Measurements from ENCODE around the gene FOXL1.

FOXL1 gene

DNA sequence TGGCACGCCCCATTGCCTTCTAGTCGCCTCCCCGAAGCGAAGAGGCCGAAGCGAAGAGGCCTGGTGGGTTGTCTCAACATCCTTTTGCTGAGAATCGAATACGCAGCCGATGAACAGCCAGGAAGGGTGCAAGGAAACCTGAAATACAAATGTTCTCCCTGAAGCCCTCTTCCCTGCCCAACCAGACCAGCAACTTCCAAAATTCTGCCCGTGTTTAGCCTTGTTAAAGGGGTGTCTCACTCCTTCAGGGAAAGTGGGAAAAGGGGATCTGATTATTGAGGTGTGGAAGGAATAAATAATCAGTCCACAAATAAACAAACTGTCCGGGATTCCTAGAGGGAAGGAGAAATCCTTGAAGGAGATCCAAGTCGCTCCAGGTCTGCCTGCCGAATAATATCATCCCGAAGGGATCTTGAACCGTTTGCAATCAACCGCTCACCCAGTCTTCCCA is 13.1 kb upstream of the FOXL1 start:
- H3K18ac ChIP-seq (ENCODE audit: low read length): no peak overlapping the region
- no peak overlapping the region for H4K8ac ChIP-seq (ENCODE audit: low read depth, low read length)
- no peak overlapping the region for H4K5ac ChIP-seq (ENCODE audit: low read length)
- no CpG with 5 or more reads among the region's 16 CpGs for WGBS (ENCODE audit: extremely low coverage, insufficient coverage, low lambda C conversion rate)
- H3K4me1 ChIP-seq (ENCODE audit: control insufficient read depth, low read depth, low read length): peaks cover 3% of the 10 kb centered on the region
- peaks cover 49% of the 10 kb centered on the region for H3K27me3 ChIP-seq (ENCODE audit: insufficient read depth, low read length, poor library complexity)
- H3K4ac ChIP-seq (ENCODE audit: low read depth, low read length): no peak overlapping the region
- no peaks in the 10 kb centered on the region for H3K79me2 ChIP-seq (ENCODE audit: control insufficient read depth, insufficient read depth, low read length)
- no peak overlapping the region for H2BK5ac ChIP-seq (ENCODE audit: low read length)
- peak; percentile 20 for DNase-seq
- H3K9ac ChIP-seq (ENCODE audit: low read length): no peak overlapping the region
- H2AK5ac ChIP-seq (ENCODE audit: low read length): no peak overlapping the region
- no peak overlapping the region for H3K4me3 ChIP-seq (ENCODE audit: low read length)
- peak overlapping the region; percentile 50 for H3K4me2 ChIP-seq (ENCODE audit: low read length)
- no peak overlapping the region for H2BK120ac ChIP-seq (ENCODE audit: low read depth, low read length)
- H3K56ac ChIP-seq (ENCODE audit: low read length): peak overlapping the region; percentile 42
- no peak overlapping the region for H2BK15ac ChIP-seq (replicated peaks; ENCODE audit: low read depth)
- H3K27ac ChIP-seq (ENCODE audit: low read depth, low read length): no peak overlapping the region
- no peaks in the 10 kb centered on the region for H3K79me1 ChIP-seq (ENCODE audit: low read length)
- H3K23ac ChIP-seq (ENCODE audit: low read length): peak overlapping the region; percentile 80
- H3K36me3 ChIP-seq (ENCODE audit: control insufficient read depth, insufficient read depth, low read length): no peaks in the 10 kb centered on the region

DNA sequence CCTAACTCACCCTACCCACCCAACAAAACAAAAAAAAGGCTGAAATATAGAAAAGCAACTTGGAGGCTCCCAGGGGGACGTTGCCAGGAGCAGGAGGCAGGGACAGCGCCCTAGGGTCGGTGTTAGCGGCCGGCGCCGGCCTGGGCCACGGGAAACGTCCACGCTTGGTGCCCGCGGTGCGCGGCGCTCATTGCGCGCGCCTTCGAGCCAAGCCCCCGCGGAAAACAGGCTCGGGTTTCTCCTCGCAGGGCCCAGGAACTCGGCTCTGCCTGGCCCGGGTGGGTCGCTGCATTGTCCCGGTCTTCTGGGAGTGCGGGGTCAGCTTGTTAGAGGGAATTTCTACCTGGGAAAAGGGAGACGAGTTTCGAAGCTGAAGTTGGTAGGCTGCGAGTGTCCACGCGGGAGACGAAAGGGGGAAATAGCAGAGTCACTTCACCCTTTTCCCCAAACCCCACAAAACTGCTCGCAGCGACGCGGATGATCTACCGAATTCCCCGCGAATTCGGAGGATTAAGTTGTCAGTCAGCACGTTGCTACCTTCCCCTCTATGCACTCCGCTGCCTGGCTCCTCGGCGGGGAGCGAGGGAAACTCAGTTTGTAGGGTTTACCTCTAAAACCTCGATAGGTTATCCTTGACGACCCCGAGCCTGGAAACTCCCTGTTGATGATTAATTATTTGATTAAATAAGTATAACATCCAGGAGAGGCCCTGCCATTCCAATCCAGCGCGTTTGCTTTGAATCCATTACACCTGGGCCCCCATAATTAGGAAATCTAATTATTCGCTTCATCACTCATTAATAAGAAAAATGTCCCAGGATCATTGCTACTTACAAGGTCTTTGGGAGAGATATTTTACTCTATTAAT is 12.5 kb upstream of the FOXL1 start:
- no peak overlapping the region for H3K27ac ChIP-seq (ENCODE audit: low read depth, low read length)
- no peak overlapping the region for H3K4me3 ChIP-seq (ENCODE audit: low read length)
- H2BK120ac ChIP-seq (ENCODE audit: low read depth, low read length): no peak overlapping the region
- peak; percentile 34 for DNase-seq
- H2BK15ac ChIP-seq (replicated peaks; ENCODE audit: low read depth): no peak overlapping the region
- WGBS (ENCODE audit: extremely low coverage, insufficient coverage, low lambda C conversion rate): no CpG with 5 or more reads among the region's 53 CpGs
- peak overlapping the region; percentile 80 for H3K23ac ChIP-seq (ENCODE audit: low read length)
- H3K18ac ChIP-seq (ENCODE audit: low read length): no peak overlapping the region
- no peak overlapping the region for H3K4ac ChIP-seq (ENCODE audit: low read depth, low read length)
- no peaks in the 10 kb centered on the region for H3K36me3 ChIP-seq (ENCODE audit: control insufficient read depth, insufficient read depth, low read length)
- no peak overlapping the region for H2BK5ac ChIP-seq (ENCODE audit: low read length)
- peaks cover 7% of the 10 kb centered on the region for H3K4me1 ChIP-seq (ENCODE audit: control insufficient read depth, low read depth, low read length)
- no peak overlapping the region for H2AK5ac ChIP-seq (ENCODE audit: low read length)
- peaks cover 55% of the 10 kb centered on the region for H3K27me3 ChIP-seq (ENCODE audit: insufficient read depth, low read length, poor library complexity)
- no peaks in the 10 kb centered on the region for H3K79me1 ChIP-seq (ENCODE audit: low read length)
- H3K9ac ChIP-seq (ENCODE audit: low read length): peak overlapping the region; percentile 28
- peak overlapping the region; percentile 42 for H3K56ac ChIP-seq (ENCODE audit: low read length)
- H4K8ac ChIP-seq (ENCODE audit: low read depth, low read length): no peak overlapping the region
- no peaks in the 10 kb centered on the region for H3K79me2 ChIP-seq (ENCODE audit: control insufficient read depth, insufficient read depth, low read length)
- peak overlapping the region; percentile 50 for H3K4me2 ChIP-seq (ENCODE audit: low read length)
- no peak overlapping the region for H4K5ac ChIP-seq (ENCODE audit: low read length)

DNA sequence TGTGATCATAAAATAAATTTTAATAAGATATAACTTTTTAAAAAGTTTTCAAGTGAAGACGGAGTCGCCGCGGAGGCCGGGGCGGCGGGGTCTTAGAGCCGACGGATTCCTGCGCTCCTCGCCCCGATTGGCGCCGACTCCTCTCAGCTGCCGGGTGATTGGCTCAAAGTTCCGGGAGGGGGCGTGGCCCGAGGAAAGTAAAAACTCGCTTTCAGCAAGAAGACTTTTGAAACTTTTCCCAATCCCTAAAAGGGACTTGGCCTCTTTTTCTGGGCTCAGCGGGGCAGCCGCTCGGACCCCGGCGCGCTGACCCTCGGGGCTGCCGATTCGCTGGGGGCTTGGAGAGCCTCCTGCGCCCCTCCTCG is 11.8 kb upstream of the FOXL1 start, which contains the start of gene FOXC2:
FOXC2 (plus strand) TSS at position 229 of the 365 bp plus-strand sequence. CDS start 507 bp downstream, outside the sequence.
- peak within 1 kb of the TSS; percentile 19 for H3K4me3 ChIP-seq (ENCODE audit: low read length)
- DNase-seq: peak; percentile 95
- peak within 1 kb of the TSS; percentile 70 for H3K56ac ChIP-seq (ENCODE audit: low read length)
- peaks cover 9% of the 10 kb centered on the region for H3K4me1 ChIP-seq (ENCODE audit: control insufficient read depth, low read depth, low read length)
- peak within 1 kb of the TSS; percentile 36 for H3K9ac ChIP-seq (ENCODE audit: low read length)
- no peaks in the 10 kb centered on the region for H3K79me2 ChIP-seq (ENCODE audit: control insufficient read depth, insufficient read depth, low read length)
- no peak within 1 kb of the TSS for H4K5ac ChIP-seq (ENCODE audit: low read length)
- H3K36me3 ChIP-seq (ENCODE audit: control insufficient read depth, insufficient read depth, low read length): no peaks in the 10 kb centered on the region
- no peak within 1 kb of the TSS for H2BK15ac ChIP-seq (replicated peaks; ENCODE audit: low read depth)
- no peak within 1 kb of the TSS for H2BK5ac ChIP-seq (ENCODE audit: low read length)
- H3K18ac ChIP-seq (ENCODE audit: low read length): no peak within 1 kb of the TSS
- no peak within 1 kb of the TSS for H4K8ac ChIP-seq (ENCODE audit: low read depth, low read length)
- H2BK120ac ChIP-seq (ENCODE audit: low read depth, low read length): no peak within 1 kb of the TSS
- H3K27ac ChIP-seq (ENCODE audit: low read depth, low read length): no peak within 1 kb of the TSS
- H3K4me2 ChIP-seq (ENCODE audit: low read length): peak within 1 kb of the TSS; percentile 83
- H3K23ac ChIP-seq (ENCODE audit: low read length): no peak within 1 kb of the TSS
- H2AK5ac ChIP-seq (ENCODE audit: low read length): no peak within 1 kb of the TSS
- WGBS (ENCODE audit: extremely low coverage, insufficient coverage, low lambda C conversion rate): no CpG with 5 or more reads among the region's 30 CpGs
- peaks cover 62% of the 10 kb centered on the region for H3K27me3 ChIP-seq (ENCODE audit: insufficient read depth, low read length, poor library complexity)
- H3K4ac ChIP-seq (ENCODE audit: low read depth, low read length): no peak within 1 kb of the TSS
- H3K79me1 ChIP-seq (ENCODE audit: low read length): no peaks in the 10 kb centered on the region

DNA sequence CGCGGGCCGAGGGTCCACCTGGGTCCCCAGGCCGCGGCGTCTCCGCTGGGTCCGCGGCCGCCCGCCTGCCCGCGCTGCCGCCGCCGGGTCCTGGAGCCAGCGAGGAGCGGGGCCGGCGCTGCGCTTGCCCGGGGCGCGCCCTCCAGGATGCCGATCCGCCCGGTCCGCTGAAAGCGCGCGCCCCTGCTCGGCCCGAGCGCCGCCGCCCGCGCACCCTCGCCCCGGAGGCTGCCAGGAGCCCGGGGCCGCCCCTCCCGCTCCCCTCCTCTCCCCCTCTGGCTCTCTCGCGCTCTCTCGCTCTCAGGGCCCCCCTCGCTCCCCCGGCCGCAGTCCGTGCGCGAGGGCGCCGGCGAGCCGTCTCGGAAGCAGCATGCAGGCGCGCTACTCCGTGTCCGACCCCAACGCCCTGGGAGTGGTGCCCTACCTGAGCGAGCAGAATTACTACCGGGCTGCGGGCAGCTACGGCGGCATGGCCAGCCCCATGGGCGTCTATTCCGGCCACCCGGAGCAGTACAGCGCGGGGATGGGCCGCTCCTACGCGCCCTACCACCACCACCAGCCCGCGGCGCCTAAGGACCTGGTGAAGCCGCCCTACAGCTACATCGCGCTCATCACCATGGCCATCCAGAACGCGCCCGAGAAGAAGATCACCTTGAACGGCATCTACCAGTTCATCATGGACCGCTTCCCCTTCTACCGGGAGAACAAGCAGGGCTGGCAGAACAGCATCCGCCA is 11.2 kb upstream of the FOXL1 start:
- Histone ChIP-seq H3K4me2 (ENCODE audit: low read length) (peak overlapping the region; percentile 83), H2BK120ac (ENCODE audit: low read depth, low read length) (no peak overlapping the region), H3K23ac (ENCODE audit: low read length) (no peak overlapping the region), H3K56ac (ENCODE audit: low read length) (peak overlapping the region; percentile 70), H3K18ac (ENCODE audit: low read length) (no peak overlapping the region), H4K8ac (ENCODE audit: low read depth, low read length) (no peak overlapping the region), H3K9ac (ENCODE audit: low read length) (peak overlapping the region; percentile 36), H3K4me1 (ENCODE audit: control insufficient read depth, low read depth, low read length) (peaks cover 9% of the 10 kb centered on the region), H3K4ac (ENCODE audit: low read depth, low read length) (no peak overlapping the region), H3K79me1 (ENCODE audit: low read length) (no peaks in the 10 kb centered on the region), H3K79me2 (ENCODE audit: control insufficient read depth, insufficient read depth, low read length) (no peaks in the 10 kb centered on the region), H3K36me3 (ENCODE audit: control insufficient read depth, insufficient read depth, low read length) (no peaks in the 10 kb centered on the region), H2BK5ac (ENCODE audit: low read length) (no peak overlapping the region), H2BK15ac (replicated peaks; ENCODE audit: low read depth) (no peak overlapping the region), H2AK5ac (ENCODE audit: low read length) (no peak overlapping the region), H3K4me3 (ENCODE audit: low read length) (peak overlapping the region; percentile 19), H3K27me3 (ENCODE audit: insufficient read depth, low read length, poor library complexity) (peaks cover 66% of the 10 kb centered on the region), H4K5ac (ENCODE audit: low read length) (no peak overlapping the region), H3K27ac (ENCODE audit: low read depth, low read length) (no peak overlapping the region)
- DNase-seq: peak; percentile 64
- no CpG with 5 or more reads among the region's 88 CpGs for WGBS (ENCODE audit: extremely low coverage, insufficient coverage, low lambda C conversion rate)

DNA sequence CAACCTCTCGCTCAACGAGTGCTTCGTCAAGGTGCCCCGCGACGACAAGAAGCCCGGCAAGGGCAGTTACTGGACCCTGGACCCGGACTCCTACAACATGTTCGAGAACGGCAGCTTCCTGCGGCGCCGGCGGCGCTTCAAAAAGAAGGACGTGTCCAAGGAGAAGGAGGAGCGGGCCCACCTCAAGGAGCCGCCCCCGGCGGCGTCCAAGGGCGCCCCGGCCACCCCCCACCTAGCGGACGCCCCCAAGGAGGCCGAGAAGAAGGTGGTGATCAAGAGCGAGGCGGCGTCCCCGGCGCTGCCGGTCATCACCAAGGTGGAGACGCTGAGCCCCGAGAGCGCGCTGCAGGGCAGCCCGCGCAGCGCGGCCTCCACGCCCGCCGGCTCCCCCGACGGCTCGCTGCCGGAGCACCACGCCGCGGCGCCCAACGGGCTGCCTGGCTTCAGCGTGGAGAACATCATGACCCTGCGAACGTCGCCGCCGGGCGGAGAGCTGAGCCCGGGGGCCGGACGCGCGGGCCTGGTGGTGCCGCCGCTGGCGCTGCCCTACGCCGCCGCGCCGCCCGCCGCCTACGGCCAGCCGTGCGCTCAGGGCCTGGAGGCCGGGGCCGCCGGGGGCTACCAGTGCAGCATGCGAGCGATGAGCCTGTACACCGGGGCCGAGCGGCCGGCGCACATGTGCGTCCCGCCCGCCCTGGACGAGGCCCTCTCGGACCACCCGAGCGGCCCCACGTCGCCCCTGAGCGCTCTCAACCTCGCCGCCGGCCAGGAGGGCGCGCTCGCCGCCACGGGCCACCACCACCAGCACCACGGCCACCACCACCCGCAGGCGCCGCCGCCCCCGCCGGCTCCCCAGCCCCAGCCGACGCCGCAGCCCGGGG is 10.4 kb upstream of the FOXL1 start:
- Histone ChIP-seq H3K27ac (ENCODE audit: low read depth, low read length) (no peak overlapping the region), H3K4ac (ENCODE audit: low read depth, low read length) (no peak overlapping the region), H3K4me3 (ENCODE audit: low read length) (no peak overlapping the region), H2BK15ac (replicated peaks; ENCODE audit: low read depth) (no peak overlapping the region), H4K5ac (ENCODE audit: low read length) (no peak overlapping the region), H3K36me3 (ENCODE audit: control insufficient read depth, insufficient read depth, low read length) (no peaks in the 10 kb centered on the region), H2BK120ac (ENCODE audit: low read depth, low read length) (no peak overlapping the region), H3K79me2 (ENCODE audit: control insufficient read depth, insufficient read depth, low read length) (no peaks in the 10 kb centered on the region), H3K9ac (ENCODE audit: low read length) (no peak overlapping the region), H3K18ac (ENCODE audit: low read length) (no peak overlapping the region), H3K4me1 (ENCODE audit: control insufficient read depth, low read depth, low read length) (peaks cover 10% of the 10 kb centered on the region), H3K56ac (ENCODE audit: low read length) (no peak overlapping the region), H4K8ac (ENCODE audit: low read depth, low read length) (no peak overlapping the region), H2AK5ac (ENCODE audit: low read length) (no peak overlapping the region), H2BK5ac (ENCODE audit: low read length) (no peak overlapping the region), H3K79me1 (ENCODE audit: low read length) (no peaks in the 10 kb centered on the region), H3K27me3 (ENCODE audit: insufficient read depth, low read length, poor library complexity) (peaks cover 73% of the 10 kb centered on the region), H3K4me2 (ENCODE audit: low read length) (no peak overlapping the region), H3K23ac (ENCODE audit: low read length) (no peak overlapping the region)
- no CpG with 5 or more reads among the region's 116 CpGs for WGBS (ENCODE audit: extremely low coverage, insufficient coverage, low lambda C conversion rate)
- DNase-seq: peak; percentile 33

Measured in mesendoderm (in vitro differentiated cells).